Activated naive CD4-positive, alpha-beta T cell treated with anti-CD3 and anti-CD28 coated beads, Interleukin-2, amount 50 U/mL, for 16 hours (primary cell): ENCODE measurements around the gene GTF3C2.
"Not testable (repeated sequence)": the region's sequence is repeated elsewhere in the genome, so short reads cannot be mapped to it uniquely, and the experiment has no call there.

Experiments
- DNase-seq: peaks from one replicate; pipeline ENCODE4 v3.0.0-alpha.2; 2020

The GTF3C2 gene

DNA sequence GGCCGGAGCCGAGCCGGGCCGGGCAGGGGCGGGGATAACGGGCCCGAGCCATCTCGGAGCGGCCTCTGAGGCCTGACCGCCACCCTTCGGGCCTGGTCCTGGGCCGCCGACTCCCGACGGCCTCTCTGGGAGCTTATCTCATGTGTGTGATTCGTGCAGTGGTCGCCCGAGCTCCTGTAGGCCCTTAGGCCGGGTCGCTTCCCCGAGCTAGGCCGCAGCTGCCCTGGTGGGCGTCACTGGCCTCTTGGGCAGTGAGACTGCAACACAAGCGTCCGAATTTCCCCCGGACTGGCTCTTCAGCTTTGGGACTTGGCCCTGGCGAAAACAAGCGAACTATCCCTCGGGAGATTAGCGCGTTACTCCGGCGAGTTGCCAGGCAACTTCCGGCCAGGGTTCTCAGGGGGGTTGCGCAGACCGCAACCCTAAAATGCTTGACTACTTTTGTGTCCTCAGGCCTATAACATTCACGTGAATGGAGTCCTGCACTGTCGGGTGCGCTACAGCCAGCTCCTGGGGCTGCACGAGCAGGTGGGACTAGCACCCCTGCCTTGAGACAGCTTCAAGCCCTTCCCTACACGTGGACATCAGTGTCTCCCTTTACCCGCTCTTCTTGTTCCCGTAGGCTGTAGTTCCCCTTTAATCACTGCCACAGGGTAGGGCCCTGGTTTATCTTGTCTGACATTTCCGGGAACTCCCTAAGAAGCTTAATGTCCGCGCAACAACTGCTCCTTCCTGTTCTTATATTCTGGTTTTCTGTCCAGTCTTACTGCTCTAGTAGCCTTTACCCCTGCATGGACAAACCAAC, 14.5 kb upstream of the GTF3C2 start:
- DNase-seq, result peak; percentile 35

DNA sequence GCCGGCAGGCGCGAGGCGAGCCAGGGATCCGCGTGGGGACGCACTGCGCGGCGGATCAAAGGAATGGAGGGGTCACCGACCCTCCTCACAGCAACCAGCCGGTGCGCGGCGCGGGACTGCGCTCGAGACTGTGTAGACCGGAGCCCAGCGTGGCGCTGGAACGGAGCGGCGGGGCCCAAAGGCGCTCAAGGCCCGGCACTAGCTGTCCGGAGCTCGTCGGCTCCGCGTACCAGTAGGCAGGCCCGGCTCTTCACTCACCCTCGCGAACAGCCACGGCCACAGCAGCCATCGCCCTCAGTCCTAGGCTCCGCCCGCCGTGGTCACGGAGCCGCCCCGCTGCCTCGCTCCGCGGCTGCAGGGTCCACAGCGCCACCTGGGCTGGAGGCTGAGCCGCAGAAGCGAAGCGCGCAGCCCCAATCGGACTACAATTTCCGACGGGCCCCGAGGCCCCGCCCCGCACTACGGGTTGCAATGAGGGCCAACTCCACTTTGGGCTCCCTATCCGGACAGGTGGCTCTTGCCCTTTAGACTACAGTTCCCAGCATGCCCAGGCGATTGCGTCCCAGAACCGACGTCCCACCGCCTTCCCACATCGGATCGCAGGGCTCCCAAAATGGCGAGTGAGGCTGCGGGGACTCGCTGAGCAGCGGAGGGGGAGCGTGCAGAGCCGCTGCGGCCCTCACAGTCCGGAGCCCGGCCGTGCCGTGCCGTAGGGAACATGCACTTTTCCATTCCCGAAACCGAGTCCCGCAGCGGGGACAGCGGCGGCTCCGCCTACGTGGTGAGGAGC, 13.7 kb upstream of the GTF3C2 start, which contains the start of the genes EIF2B4 and SNX17:
TSS of gene EIF2B4 (minus strand) at position 313 of the 790 bp plus-strand sequence. CDS start at position 289, 24 bp downstream.
TSS of gene SNX17 (plus strand) at position 591 of the 790 bp plus-strand sequence. CDS start at position 719, 128 bp downstream.
- peak; percentile 100 for DNase-seq

DNA sequence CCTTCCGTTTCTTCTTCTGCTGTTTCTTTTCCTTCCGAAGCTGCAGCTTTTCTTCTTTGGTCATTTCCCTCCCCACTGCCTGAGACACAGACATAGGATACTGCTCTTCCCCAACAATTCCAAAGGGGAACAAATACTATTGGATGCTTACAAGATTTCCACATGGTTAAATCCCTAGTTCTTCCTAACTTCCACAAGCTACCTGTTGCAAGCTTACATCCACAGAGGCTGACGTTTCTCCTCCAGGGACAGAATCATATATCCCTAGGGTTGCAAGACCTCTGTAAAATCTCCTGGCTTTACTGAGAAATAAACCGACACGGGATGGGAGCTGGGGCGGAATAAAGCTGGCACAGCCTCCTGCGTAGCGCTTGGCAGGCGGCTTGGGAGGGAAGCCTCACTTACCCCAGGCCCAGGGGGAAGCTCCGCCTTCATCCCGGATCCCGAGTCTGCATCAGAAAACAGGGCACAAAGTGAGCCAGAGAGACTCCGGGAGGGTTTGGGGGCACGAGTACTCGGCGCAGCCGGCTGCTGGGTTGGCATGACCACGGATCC, 13.0 kb upstream of the GTF3C2 start:
- DNase-seq, result no peak

DNA sequence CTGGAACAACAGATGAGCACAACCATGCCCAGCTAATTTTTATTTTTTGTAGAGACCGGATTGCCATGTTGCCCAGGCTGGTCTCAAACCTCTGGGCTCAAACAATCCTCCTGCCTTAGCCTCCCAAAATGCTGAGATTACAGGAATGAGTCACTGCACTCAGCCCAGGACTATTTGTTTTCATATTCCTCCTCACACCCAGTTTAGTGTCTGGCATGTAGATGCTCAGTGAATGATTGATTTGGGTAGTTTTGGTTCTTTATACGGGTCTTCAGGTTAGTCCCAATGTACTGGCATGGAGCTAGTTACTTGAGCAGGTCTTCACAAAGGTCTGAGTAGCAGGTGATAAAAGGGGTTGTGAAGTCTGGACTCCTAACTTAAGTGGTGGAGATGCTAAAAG, 7.4 kb upstream of the GTF3C2 start:
- DNase-seq, result no peak

DNA sequence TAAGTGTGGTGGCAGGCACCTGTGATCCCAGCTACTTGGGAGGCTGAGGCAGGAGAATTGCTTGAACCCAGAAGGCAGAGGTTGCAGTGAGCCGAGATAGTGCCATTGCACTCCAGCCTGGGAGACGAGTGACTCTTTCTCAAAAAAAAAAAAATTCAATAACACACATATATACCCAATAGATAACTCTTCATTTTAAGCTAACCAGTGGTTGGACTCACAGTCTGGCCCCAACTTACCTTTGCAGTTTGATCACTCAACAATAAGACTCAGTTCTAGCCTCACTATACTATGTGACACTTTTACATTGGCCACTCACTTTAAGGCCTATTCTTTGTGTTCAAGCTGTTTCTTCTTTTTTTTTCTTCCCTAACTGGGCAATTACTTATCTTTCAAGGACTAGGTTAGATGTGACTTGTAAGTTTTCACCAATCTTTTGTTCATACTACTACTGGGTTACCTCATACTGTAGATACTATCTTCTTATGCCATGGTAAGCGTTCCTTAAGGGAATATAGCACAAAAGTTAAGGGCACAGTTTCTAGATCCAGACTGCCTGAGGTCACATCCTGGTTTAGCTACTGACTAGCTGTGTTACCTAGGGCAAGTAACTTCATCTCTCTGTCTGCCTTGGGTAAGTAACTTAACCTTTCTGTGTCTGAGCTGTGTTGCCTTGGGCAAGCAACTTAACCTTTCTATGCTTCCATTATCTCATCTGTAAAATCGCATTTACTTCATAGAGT, 6.3 kb upstream of the GTF3C2 start:
- DNase-seq, result no peak

DNA sequence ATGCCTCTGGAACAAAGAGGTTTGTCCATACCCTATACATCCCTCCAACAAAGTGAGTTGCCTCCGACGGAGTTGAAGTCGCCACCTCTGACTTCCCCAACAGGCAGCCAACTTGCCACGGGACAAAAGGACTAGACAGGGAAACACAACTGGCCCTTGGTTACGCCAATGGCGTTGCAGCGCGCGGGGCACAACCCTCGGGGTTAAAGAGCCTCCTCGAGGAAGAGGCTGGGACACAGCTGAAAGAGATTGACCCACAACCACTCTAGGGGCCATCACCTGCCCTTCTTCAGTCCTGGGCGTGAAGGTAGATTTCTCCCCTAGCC, 545 bp downstream of the GTF3C2 start:
- no peak for DNase-seq

DNA sequence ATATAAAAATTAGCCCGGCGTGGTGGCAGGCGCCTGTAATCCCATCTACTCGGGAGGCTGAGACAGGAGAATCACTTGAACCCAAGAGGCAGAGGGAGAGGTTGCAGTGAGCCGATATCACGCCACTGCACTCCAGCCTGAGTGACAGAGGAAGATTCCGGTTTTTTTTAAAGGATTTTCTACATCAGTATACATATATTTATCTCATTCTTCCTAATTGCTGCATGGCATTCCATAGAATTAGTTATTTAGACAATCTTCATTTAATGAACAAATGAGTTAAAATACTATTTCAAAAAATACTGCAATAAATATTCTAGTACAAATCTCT, 2.0 kb downstream of the GTF3C2 start:
- DNase-seq, result no peak

DNA sequence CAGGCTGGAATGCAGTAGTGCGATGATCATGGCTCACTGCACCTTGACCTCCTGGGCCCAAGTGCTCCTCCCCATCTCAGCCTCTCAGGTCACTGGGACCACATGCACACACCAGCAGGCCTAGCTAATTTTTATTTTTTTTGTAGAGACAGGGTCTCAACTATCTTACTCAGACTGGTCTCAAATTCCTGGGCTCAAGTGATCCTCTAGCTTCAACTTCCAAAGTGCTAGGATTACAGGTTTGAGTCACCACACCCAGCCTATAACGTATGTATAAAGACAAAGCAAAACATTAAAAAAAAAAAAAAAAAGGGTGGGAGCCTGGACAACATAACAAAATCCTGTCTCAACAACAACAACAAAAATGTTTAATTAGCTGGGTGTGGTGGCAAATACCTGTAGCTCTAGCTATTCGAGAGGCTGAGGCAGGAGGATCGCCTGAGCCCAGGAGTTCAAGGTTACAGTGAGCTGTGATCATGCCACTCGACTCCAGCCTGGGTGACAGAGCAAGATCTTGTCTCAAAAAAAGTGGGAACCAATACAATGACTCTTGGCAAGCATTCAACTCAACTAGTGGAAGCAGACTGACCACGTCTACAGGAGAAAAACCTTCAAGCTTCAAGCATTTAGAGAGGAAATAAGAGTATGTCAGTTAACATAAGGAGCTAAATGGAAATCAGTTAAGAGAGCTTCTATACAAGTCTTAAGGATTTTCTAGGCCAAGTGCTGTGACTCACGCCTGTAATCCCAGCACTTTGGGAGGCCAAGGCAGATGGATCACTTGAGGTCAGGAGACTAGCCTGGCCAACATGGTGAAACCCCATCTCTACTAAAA, 2.6 kb downstream of the GTF3C2 start:
- no peak for DNase-seq

DNA sequence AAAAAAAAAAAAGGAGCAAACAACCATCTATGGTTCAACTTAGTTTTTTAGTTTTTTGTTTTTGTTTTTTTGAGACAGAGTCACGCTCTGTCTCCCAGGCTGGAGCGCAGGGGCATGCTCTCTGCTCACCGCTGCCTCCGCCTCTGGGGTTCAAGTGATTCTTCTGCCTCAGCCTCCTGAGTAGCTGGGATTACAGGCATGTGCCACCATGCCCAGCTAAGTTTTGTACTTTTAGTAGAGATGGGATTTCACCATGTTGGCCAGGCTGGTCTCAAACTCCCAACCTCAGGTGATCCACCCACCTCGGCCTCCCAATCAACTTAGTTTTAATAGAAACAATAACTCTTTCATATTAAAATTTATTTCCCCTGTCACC, 3.2 kb downstream of the GTF3C2 start:
- DNase-seq, result not testable (repeated sequence)

DNA sequence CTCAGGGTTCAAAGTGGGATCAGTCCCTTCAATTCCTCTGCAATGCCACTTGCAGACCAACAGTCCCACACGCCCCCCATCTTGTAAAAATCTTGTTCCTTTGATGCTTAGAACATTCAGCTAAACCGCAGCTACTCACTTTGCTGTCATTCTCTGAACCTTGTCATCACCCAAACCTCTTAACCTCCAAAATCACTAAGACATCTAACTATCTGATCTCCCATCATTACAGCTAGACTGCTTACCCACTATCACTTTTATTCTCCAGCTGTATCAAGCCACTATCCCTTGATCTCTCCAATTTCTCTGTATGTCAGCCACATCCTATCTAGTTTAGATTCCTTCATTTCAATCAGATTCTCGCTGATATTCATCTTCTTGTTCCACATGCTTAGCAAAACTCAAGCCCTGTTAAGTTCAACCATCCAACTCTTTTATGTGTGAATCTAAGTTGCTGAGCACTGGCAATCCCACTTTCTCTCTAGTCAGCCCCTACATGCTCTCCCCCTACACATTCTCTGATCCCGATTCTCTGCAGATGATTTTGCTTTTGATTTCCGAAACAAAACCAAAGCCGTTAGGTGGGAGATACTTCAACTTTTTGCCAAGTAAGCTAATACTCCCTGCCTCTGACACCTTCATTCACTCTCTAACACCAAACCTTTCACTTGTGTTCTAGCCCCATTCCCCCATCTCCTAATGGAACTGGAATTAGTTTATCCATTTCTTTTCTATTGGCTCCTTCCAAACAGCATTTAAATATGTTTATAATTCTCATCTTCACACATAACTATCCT, 4.6 kb downstream of the GTF3C2 start:
- no peak for DNase-seq

DNA sequence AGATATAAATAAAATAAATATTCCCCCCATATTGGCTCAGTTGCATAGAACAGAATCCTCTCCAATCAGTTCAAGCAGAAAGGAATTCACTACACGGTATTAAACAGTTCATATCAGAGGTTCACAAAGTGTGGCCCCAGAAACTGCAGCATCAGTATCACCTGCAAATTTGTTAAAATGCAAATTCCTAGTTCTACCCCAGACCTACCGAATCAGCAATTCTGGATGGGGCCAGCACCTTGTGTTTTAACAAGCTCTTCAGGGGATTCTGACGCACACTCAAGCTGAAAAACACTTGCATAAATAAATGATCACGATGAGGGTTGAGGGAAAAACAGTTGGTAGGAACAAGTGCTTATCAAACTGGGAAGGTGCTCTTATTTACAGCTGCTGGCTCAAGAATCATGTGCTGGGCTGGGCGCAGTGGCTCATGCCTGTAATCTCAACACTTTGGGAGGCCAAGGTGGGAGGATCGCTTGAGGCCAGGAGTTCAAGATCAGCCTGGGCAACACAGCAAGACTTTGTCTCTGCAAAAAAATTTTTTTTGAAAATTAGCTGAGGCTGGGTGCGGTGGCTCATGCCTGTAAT, 6.4 kb downstream of the GTF3C2 start:
- no peak for DNase-seq

DNA sequence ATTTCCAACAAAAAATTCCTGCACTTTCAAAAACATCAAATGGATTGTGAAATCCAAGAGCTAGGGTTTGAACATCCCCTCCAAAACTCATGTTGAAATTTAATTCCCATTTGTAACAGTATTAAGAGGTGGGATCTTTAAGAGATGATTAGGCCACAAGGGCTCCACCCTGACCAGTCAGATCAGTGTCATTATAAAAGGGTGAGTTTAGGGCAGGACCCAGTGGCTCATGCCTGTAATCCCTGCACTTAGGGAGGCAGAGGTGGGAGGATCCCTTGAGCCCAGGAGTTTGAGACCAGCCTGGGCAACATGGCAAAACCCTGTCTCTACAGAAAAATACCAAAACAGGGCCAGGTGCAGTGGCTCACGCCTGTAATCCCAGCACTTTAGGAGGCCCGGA, 8.9 kb downstream of the GTF3C2 start:
- DNase-seq, result no peak

DNA sequence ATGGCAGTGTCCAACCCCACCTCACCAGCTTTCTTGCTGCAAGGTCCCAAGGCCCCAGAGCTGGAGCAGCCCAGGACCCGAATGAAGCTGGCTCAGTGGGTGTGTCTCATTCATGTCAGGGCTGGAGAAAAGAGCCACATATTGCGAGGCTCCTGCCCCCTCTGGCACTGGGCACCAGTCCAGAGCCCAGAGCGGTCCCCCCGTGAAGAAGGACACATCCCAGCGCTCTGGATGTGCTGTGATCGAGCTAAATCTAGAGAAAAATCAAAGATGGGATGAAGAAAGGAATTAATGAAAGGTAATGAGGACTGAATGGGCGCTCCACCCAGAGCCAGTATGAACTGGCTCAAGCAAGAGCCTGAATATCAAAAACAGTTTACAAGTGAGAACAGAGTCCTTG, 20.4 kb downstream of the GTF3C2 start:
- no peak for DNase-seq

DNA sequence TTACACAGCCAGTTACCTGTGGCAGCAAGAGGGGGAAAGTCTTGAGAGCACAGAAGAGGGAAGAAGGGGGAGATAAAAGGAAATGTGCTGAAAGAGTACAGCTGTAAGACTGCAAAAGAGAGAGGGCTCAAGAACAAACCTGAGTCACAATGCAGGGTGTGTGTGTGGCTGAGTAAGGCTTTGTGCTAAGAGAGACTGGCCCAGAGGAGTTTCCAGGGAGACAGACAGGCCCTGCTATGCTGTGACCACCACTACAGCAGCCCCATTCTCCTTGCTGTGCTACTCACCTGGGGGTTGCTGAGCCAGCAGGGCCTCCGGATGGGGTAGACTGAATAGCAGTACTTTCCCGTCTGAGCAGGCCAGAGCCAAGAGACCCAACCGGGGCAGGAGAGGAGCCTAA, 21.3 kb downstream of the GTF3C2 start:
- DNase-seq, result no peak

DNA sequence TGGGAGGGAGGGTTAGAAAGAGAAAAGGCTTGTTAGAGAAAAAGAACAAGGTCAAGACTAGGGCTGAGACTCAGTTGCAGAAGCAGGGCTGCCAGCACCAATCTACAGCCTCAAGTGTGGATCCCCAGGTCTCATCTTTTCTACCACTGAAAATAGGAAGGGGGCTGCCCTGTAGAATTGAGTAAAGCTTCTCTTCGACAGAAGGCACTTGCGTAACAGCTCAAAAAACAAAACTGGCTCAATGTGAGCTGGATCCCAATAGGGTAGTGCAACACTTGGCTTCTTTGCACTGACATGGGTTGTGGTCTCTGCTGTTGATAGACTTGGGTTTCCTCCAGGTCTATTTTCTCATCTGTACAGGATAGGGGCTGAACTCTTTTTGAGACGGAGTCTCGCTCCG, 31.8 kb downstream of the GTF3C2 start:
- DNase-seq, result no peak

DNA sequence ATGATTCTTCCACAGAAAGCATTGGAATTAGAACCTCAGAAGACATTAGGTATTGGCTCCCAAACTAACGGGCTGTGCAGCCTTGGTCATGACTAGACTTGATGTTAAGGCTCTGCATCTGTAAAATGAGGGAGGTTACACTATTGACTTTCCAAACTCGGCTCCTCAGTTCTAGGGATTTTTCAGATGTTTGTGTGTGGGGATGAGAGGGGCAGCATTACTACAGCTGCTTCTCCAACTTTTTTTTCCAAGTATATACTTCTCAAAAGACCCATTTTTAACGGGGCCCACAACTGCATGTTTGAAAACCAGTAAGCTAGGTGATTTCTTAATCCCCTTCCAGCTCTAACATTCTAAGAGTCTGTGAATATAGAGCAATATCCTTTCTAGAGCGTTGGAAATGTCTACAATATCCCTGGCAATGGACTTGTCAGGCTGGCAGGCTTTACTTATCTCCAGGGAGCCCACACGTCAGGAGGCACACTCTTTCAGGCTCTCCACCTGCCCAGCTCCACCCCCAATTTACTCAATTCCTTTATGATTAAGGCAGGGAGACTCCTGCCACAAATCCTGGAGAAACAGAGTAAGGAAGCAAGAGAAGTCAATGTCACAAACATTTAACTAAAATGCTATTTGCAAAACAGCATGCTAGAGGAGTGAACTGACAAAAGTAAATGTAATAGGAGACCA, 32.8 kb downstream of the GTF3C2 start:
- DNase-seq, result no peak

DNA sequence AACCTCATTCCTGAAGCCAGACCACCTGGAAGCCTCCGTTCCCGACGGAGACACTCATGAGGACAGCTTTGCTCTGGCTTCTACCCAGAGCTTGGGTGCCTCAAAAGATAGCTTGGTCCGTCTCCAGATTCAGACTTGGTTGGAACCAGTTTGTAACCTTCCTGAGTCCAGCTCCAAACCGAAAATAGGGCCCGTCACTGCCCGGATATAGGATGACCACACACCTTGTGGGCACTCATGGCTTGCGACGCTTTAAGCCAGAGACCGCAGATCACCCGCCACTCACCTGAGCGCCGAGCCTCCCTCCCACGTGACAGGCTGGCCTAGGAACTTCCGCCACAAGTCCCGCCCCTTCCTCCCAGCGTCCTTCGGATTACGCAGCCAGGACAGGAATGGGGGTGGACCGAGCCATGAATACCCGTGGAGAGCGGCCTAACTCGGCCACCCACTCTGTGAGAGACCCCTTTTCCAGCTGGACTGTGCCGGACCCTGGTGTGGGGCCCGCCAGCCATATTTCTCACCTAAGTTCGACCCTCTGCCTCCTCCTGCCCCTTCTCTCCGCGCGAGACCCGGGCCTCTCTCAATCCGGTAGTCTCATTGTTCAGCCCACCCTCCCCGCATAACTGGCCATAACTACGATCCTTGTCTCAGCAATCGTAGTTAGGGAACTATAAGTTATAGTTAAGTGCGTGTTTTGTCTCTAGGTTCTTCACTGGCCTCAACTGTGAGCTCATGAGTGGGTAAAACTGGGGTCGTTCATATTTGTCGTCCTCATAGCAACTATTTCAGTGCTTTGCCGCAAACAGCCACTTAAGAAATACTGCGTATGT, 33.6 kb downstream of the GTF3C2 start, which contains the start of gene MPV17:
TSS of gene MPV17 (minus strand) at position 332 of the 830 bp plus-strand sequence. CDS start 580 bp downstream, outside the sequence.
- DNase-seq, result peak; percentile 89

DNA sequence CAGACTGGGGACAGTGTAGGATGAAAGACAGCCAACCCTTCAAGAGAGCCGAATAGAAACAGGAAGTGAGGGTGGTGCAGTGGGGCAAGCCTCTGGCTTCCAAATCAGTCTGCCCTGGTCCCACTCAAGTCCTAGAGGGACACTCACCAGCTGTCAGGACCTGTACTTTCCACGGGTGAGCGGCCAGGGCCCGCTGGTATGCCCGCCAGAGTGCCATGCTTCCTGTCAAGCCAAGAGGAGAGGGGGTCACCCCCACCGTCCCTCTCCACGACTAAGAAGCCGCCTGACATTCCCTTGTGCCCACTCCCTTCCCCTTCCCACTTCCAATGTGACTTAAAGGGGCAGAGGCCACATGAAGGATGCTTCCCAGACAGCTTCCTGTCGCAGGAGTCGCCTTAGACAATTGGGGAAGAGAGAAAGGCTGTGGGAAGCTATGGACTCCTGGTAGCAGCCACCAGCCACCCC, 34.2 kb downstream of the GTF3C2 start:
- no peak for DNase-seq

DNA sequence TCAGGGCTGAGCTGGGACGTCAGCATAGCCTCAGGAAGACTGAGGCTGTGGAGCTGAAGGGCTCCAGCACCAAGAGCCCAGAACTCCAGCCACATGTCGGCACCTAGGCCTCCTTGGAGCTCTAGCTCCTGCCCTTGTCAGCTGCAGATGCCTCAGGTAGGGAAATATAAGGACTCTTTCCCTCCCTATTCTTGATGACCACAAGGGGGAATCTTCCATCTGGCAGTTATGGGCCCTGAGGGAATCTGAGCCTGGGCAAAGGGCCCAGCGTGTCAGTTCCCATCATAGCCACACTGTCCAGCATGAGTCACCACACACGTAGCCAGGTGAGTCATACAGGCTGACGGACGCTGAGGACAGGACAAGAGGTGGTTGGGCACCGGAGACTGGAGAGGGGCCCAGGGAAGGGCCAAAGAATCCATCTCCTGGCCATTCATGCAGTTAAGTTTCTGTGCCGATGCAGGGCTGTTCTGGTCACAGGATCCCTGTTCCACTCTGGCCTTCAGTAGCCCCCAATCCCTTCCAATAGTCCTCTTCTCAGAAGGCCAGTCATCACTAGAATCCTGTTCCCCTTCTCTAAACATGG, 35.5 kb downstream of the GTF3C2 start:
- no peak for DNase-seq
